ENCODE results near the gene DLGAP1. TPM values are rescaled to one million over a fixed set of nuclear protein-coding genes. Genes with fewer than 3 reads are reported as not detected.
"Not testable (repeated sequence)": the region's sequence is repeated elsewhere in the genome, so short reads cannot be mapped to it uniquely, and the experiment has no call there.

DLGAP1 gene
- total RNA-seq (2014; rRNA removed; shearing (Covaris generic)) = 0.22 TPM in 1 of 2 replicates, not detected in the other
- 0.13 and 0.29 TPM in 2 replicates for polyA plus RNA-seq (2016; fragmentation: Nextera tagmentation; extraction: Ambion mirVana)

GRCh38 chr18:4455113-4455811 lies at the start of gene DLGAP1:
Gene DLGAP1, minus strand, starts transcription at chr18:4455307.
- no peaks in the 10 kb centered on the region for H3K36me3 ChIP-seq (ENCODE audit: low read depth)
- H4K20me1 ChIP-seq (ENCODE audit: insufficient read depth) = no peaks in the 10 kb centered on the region
- no peak within 1 kb of the TSS for H2AFZ ChIP-seq
- no peak within 1 kb of the TSS for H3K27ac ChIP-seq
- no peaks in the 10 kb centered on the region for H3K9me3 ChIP-seq (ENCODE audit: low read depth)
- no peaks in the 10 kb centered on the region for H3F3A ChIP-seq (ENCODE audit: insufficient read depth)
- no peak within 1 kb of the TSS for H3K9ac ChIP-seq
- H3K9me2 ChIP-seq (ENCODE audit: insufficient read depth) = no peaks in the 10 kb centered on the region
- no peak within 1 kb of the TSS for H3K4me3 ChIP-seq
- 3 to 4% methylated on average over 56 to 70 of the region's 75 CpGs for WGBS, 2 experiments (ENCODE audit: low coverage in 1 of 2, low lambda C conversion rate in 2 of 2, missing lambda C conversion rate in 2 of 2)
- H3K4me1 ChIP-seq (ENCODE audit: insufficient read depth) = no peaks in the 10 kb centered on the region
- peak; percentile 19 for DNase-seq
- peaks cover 38% of the 10 kb centered on the region for H3K27me3 ChIP-seq (replicated peaks; ENCODE audit: insufficient read depth)
- no peaks in the 10 kb centered on the region for H3K79me2 ChIP-seq (ENCODE audit: insufficient read depth)
- TF ChIP-seq EZH2 (IDR thresholded peaks at IDR 0.05; ENCODE audit: insufficient read depth, poor library complexity, severe bottlenecking) = no peak
- TF ChIP-seq EZH2phosphoT487 (IDR thresholded peaks at IDR 0.05; ENCODE audit: insufficient read depth, low read depth) = no peak
- no peak within 1 kb of the TSS for H3K4me2 ChIP-seq (ENCODE audit: unreplicated experiment)
- in situ Hi-C loops (cut with MboI) = no loop called here

DNA sequence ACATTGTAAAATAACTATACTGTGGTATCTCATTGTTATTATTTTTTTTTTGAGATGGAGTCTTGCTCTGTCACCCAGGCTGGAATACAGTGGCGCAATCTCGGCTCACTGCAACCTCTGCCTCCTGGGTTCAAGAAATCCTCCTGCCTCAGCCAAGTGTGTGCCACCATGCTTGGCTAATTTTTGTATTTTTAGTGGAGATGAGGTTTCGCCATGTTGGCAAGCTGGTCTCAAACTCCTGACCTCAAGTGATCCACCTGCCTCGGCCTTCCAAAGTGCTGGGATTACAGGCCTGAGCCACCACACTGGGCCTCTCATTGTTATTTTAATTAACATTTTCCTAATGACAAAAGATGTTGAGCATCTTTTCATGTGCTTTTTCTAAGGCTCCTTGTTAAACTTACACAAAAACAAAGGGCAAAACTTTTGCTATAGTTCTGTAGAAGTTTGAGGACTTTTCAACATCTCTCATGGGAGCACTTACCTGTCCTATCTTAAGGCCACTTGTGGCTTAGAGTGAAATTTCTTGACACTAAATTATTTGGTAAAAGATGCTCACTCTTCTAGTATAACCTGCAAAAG lies 39.7 kb upstream of the DLGAP1 start:
- H3K9me3 ChIP-seq (ENCODE audit: low read depth); H3K9me2 ChIP-seq (ENCODE audit: insufficient read depth); H3K36me3 ChIP-seq (ENCODE audit: low read depth); H3K4me1 ChIP-seq (ENCODE audit: insufficient read depth); H3F3A ChIP-seq (ENCODE audit: insufficient read depth); H3K27ac ChIP-seq; H3K4me3 ChIP-seq; H3K79me2 ChIP-seq (ENCODE audit: insufficient read depth); H3K9ac ChIP-seq; in situ Hi-C loops (cut with MboI); H2AFZ ChIP-seq; H3K4me2 ChIP-seq (ENCODE audit: unreplicated experiment); H4K20me1 ChIP-seq (ENCODE audit: insufficient read depth); DNase-seq; H3K27me3 ChIP-seq (replicated peaks; ENCODE audit: insufficient read depth): not testable (repeated sequence)
- 7 to 10% methylated on average over 4 of the region's 4 CpGs for WGBS, 2 experiments (ENCODE audit: low coverage in 1 of 2, low lambda C conversion rate in 2 of 2, missing lambda C conversion rate in 2 of 2)

GRCh38 chr18:4468511-4468910 lies 13.4 kb upstream of the DLGAP1 start:
- H3K9me3 ChIP-seq (ENCODE audit: low read depth) = no peaks in the 10 kb centered on the region
- H3K4me1 ChIP-seq (ENCODE audit: insufficient read depth) = no peaks in the 10 kb centered on the region
- 12 to 16% methylated on average over 3 of the region's 3 CpGs for WGBS, 2 experiments (ENCODE audit: low coverage in 1 of 2, low lambda C conversion rate in 2 of 2, missing lambda C conversion rate in 2 of 2)
- H3K4me2 ChIP-seq (ENCODE audit: unreplicated experiment) = no peak overlapping the region
- H3K9ac ChIP-seq = no peak overlapping the region
- no peak overlapping the region for H3K4me3 ChIP-seq
- no peak overlapping the region for H2AFZ ChIP-seq
- H3K36me3 ChIP-seq (ENCODE audit: low read depth) = no peaks in the 10 kb centered on the region
- no peaks in the 10 kb centered on the region for H3K9me2 ChIP-seq (ENCODE audit: insufficient read depth)
- H4K20me1 ChIP-seq (ENCODE audit: insufficient read depth) = no peaks in the 10 kb centered on the region
- DNase-seq = no peak
- H3K79me2 ChIP-seq (ENCODE audit: insufficient read depth) = no peaks in the 10 kb centered on the region
- no peaks in the 10 kb centered on the region for H3K27me3 ChIP-seq (replicated peaks; ENCODE audit: insufficient read depth)
- no peak overlapping the region for H3K27ac ChIP-seq
- H3F3A ChIP-seq (ENCODE audit: insufficient read depth) = no peaks in the 10 kb centered on the region
- in situ Hi-C loops (cut with MboI) = no loop called here
- TF ChIP-seq EZH2 (IDR thresholded peaks at IDR 0.05; ENCODE audit: insufficient read depth, poor library complexity, severe bottlenecking) = no peak
- TF ChIP-seq EZH2phosphoT487 (IDR thresholded peaks at IDR 0.05; ENCODE audit: insufficient read depth, low read depth) = no peak

DNA sequence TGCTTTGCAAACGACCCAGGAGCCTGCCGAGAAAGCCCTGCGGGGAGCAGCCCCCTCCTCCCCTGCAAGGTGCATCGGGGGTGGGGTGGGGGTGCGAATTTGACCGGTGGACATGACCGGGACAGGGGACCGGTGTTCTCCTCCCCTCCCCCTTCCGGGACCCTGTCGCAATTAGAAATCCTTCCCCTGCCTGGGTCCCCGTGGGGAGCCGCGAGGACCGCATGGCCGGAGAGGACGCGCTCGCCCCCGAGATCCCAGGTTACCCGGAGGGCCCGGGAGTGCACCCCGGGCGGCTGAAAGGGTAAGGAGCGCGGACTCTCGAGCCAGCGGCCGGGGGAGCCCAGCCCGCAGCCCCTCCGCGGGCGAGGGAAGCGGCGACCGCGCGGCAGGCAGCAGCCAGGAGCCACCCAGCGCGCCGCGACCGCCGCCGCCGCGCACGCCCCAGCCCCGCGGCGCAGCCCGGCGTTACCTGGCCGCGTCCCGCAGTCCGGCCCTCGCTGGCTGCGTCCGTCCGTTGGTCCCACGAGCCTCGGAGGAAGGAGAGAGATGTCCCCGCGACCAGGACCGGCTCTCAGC lies 482 bp downstream of the DLGAP1 start:
- H3K27me3 ChIP-seq (replicated peaks; ENCODE audit: insufficient read depth) = peaks cover 38% of the 10 kb centered on the region
- H3K9me2 ChIP-seq (ENCODE audit: insufficient read depth) = no peaks in the 10 kb centered on the region
- H4K20me1 ChIP-seq (ENCODE audit: insufficient read depth) = no peaks in the 10 kb centered on the region
- no peaks in the 10 kb centered on the region for H3K79me2 ChIP-seq (ENCODE audit: insufficient read depth)
- H3F3A ChIP-seq (ENCODE audit: insufficient read depth) = no peaks in the 10 kb centered on the region
- no peak overlapping the region for H3K27ac ChIP-seq
- no peak overlapping the region for H3K4me3 ChIP-seq
- 4 to 8% methylated on average over 50 to 57 of the region's 65 CpGs for WGBS, 2 experiments (ENCODE audit: low coverage in 1 of 2, low lambda C conversion rate in 2 of 2, missing lambda C conversion rate in 2 of 2)
- no peak overlapping the region for H3K9ac ChIP-seq
- no peak overlapping the region for H2AFZ ChIP-seq
- TF ChIP-seq EZH2 (IDR thresholded peaks at IDR 0.05; ENCODE audit: insufficient read depth, poor library complexity, severe bottlenecking) (no peak), EZH2phosphoT487 (IDR thresholded peaks at IDR 0.05; ENCODE audit: insufficient read depth, low read depth) (no peak)
- in situ Hi-C loops (cut with MboI) = no loop called here
- H3K4me2 ChIP-seq (ENCODE audit: unreplicated experiment) = no peak overlapping the region
- no peak for DNase-seq
- no peaks in the 10 kb centered on the region for H3K9me3 ChIP-seq (ENCODE audit: low read depth)
- H3K4me1 ChIP-seq (ENCODE audit: insufficient read depth) = no peaks in the 10 kb centered on the region
- H3K36me3 ChIP-seq (ENCODE audit: low read depth) = no peaks in the 10 kb centered on the region
